ENCODE measurements around the gene PRKCQ.

DNA sequence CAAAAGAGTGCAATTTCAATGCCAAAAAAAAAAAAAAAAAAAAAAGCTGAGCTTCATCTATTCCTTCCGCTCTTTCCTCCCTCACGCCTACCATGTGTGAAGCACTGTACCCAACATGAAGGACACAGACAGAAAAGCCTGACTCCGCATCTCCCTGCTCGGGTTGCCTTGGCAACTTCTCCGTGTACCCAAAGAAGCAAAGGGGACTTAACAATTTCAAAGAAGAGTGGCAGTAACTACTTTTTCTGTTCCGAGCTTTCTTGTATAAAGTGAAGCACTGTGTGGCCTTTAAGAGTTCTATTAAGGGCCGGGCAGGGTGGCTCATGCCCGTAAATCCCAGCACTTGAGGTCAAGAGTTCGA is 177.7 kb downstream of the PRKCQ start:
- no peak for TF ChIP-seq GATA2 (IDR thresholded peaks at IDR 0.05; ENCODE audit: low read depth, low read length)
- no peak for TF ChIP-seq GATA3 (IDR thresholded peaks at IDR 0.05; ENCODE audit: low read depth, low read length)

All from SH-SY5Y (cell line).